Lower leg skin (tissue), 4 donors: ENCODE measurements around the gene RAMP2. TPM values are rescaled to one million over a fixed set of nuclear protein-coding genes. Genes with fewer than 3 reads are reported as not detected.

Experiments used
- DNase-seq, 2 donors: peaks; one replicate each; pipeline ENCODE4 v3.0.0-alpha.2; 2019; ENCODE audit warnings: low spot score in 2 of 2
- H3K4me3 ChIP-seq: fragments of 200-600 bp; sonication (generic); 2 replicates; pipeline ENCODE4 v1.5.1; 2017; ENCODE audit warnings: mild to moderate bottlenecking, low read depth; ENCODE audit not compliant: poor library complexity, severe bottlenecking
- POLR2A ChIP-seq, 2 donors: fragments of 450-650 bp; IDR thresholded peaks; one replicate each; pipeline ENCODE4 v1.6.1; 2016 to 2017; ENCODE audit warnings: antibody characterized with exemption in 2 of 2, mild to moderate bottlenecking in 1 of 2, moderate library complexity in 1 of 2
- WGBS, 2 donors: methylation state at CpG; one replicate each; pipeline ENCODE4 v1.1.5; 2018; 5-methylcytosine and 5-hydroxymethylcytosine counted together
- intact Hi-C: fragments of 100-400 bp; cut with DNase I; formaldehyde crosslinking; loops from one replicate; pipeline ENCODE4 v1.15.0; 2023; ENCODE audit warnings: low total_unique reads
- total RNA-seq, 4 donors: library from RNA; depleted of rRNA; stranded (reverse); fragments of >200 nt; gene quantifications; one replicate each; pipeline ENCODE4 v1.1.0, GENCODE V29; 2016
- TF ChIP-seq, protein P1 (sequence below), 3 donors: fragments of 450-650 bp; IDR thresholded peaks; one replicate each; pipeline ENCODE4 v1.5.1; 2016; ENCODE audit warnings: antibody characterized with exemption in 3 of 3, mild to moderate bottlenecking in 3 of 3, moderate library complexity in 2 of 3

Gene RAMP2
- total RNA-seq, 4 donors from 2014 or later, result 9.6 to 34.2 (median 12.0) TPM

DNA sequence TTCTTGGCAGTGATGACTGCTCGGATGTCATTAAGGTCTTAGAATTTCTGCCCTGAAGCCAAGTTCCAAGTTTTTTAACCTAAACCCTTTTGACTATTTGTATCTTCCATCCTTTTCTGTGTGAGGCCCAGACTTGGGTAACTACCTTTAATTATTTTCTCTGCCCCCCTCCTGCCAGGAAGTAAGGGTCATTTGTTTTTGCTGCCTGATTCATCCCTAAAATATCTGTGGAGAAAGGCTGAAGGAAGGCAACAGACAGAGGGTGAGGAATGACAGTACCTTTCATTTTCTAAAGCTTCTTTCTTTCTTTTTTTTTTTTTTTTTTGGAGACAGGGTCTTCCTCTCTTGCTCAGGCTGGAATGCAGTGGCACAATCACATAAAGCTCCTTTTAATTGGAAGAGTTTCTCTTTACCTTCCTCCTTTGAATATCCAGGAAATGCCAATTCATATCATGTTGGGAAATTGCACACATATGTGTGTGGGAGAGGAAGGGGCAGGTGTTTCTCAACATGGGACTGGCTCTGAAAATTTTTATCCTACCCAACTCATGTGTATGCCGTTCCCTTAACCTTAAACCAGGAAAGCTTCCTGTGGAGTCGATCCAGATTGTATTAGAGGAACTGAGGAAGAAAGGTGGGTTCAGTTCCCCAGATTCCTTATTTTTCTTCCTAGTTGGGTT, 13.2 kb downstream of the RAMP2 start:
- whole genome bisulfite sequencing, 2 donors, result 68 to 72% methylated on average over 3 of the region's 3 CpGs
- intact Hi-C loops, result no loop called here
- TF ChIP-seq, protein P1, sequence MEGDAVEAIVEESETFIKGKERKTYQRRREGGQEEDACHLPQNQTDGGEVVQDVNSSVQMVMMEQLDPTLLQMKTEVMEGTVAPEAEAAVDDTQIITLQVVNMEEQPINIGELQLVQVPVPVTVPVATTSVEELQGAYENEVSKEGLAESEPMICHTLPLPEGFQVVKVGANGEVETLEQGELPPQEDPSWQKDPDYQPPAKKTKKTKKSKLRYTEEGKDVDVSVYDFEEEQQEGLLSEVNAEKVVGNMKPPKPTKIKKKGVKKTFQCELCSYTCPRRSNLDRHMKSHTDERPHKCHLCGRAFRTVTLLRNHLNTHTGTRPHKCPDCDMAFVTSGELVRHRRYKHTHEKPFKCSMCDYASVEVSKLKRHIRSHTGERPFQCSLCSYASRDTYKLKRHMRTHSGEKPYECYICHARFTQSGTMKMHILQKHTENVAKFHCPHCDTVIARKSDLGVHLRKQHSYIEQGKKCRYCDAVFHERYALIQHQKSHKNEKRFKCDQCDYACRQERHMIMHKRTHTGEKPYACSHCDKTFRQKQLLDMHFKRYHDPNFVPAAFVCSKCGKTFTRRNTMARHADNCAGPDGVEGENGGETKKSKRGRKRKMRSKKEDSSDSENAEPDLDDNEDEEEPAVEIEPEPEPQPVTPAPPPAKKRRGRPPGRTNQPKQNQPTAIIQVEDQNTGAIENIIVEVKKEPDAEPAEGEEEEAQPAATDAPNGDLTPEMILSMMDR (IDR thresholded peaks at IDR 0.05), result no peak
- DNase-seq, result no peak
- peak overlapping the region; percentile 53 for H3K4me3 ChIP-seq

DNA sequence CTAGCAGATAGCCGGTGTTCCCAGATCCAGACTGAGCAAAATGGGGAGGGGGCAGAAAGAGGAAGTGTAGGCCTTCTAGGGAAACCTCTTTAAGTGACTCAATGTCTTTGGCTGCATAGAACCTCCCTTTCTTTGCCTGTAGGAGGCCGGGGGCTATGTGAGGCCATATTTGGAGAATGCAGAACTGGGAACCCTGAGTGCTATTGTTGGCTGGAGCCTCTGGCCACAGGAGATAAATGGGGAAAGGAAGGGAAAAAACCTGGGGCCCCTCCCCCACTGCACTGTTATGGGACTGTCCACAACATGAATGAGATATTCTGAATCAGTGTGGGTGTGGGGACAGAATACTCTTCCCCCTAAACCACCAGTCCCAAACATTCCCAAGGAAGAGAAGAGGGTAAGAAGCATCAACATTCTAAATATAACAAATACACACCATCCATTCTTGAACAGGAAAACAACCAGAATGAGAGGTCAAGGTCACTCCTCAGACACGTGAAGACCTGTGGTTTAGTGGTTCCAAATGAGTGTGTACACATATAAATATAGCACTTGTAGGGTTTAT, 14.6 kb downstream of the RAMP2 start:
- 70 to 83% methylated on average over 3 of the region's 3 CpGs for whole genome bisulfite sequencing, 2 donors
- DNase-seq, result no peak
- H3K4me3 ChIP-seq, result no peak overlapping the region
- intact Hi-C loops, result no loop called here
- TF ChIP-seq, protein P1 (IDR thresholded peaks at IDR 0.05), result no peak
- no peak for TF ChIP-seq POLR2A (IDR thresholded peaks at IDR 0.05)

DNA sequence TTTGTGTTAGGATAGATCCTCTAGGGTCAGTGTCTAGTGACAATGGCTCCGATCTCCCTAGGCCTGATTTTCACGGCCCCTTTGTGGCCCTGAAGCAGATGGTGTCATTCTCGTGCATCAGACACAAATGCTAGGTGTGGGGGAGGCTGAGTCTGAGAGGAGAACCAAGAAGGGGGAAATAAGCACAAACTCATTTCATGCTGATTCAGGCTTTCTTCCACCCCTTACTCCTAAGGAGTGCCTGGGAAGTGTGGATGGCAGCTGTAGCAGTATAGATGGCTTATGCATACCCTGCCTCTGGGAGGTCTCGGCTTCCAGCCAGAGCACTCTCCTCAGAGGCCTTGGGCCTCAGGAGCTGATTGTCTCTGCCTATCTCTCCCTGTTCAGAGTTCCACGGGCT, 17.5 kb downstream of the RAMP2 start:
- DNase-seq, result no peak
- H3K4me3 ChIP-seq, result no peak overlapping the region
- intact Hi-C loops, result no loop called here
- WGBS, 2 donors, result 87 to 93% methylated on average over 5 of the region's 5 CpGs
- TF ChIP-seq, protein P1 (IDR thresholded peaks at IDR 0.05), result no peak
- TF ChIP-seq POLR2A (IDR thresholded peaks at IDR 0.05), result no peak

DNA sequence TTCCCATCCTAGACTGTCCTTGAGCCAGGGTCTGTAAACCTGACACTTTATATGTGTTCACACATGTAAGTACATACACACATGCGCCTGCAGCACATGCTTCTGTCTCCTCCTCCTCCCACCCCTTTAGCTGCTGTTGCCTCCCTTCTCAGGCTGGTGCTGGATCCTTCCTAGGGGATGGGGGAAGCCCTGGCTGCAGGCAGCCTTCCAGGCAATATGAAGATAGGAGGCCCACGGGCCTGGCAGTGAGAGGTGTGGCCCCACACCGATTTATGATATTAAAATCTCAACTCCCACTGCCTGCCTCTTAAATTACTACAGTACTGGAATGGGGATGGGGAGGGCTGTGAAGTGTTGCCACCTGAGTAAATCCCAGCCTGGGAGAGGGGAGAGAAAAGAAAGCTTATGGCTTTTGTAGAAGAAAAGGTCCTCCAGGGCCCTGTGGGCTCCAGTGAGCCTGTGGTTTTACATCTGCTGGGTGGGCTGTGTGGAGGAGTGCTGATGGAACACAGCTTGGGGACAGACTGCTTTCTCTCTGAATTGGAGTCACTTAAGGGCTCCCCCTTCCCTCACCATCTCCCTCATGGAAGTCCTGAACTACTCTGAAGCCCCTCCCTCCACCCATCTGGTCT, 18.4 kb downstream of the RAMP2 start:
- DNase-seq, result no peak
- TF ChIP-seq, protein P1 (IDR thresholded peaks at IDR 0.05), result no peak
- intact Hi-C loops, result no loop called here
- 53 to 62% methylated on average over 3 of the region's 3 CpGs for WGBS, 2 donors
- H3K4me3 ChIP-seq, result no peak overlapping the region

DNA sequence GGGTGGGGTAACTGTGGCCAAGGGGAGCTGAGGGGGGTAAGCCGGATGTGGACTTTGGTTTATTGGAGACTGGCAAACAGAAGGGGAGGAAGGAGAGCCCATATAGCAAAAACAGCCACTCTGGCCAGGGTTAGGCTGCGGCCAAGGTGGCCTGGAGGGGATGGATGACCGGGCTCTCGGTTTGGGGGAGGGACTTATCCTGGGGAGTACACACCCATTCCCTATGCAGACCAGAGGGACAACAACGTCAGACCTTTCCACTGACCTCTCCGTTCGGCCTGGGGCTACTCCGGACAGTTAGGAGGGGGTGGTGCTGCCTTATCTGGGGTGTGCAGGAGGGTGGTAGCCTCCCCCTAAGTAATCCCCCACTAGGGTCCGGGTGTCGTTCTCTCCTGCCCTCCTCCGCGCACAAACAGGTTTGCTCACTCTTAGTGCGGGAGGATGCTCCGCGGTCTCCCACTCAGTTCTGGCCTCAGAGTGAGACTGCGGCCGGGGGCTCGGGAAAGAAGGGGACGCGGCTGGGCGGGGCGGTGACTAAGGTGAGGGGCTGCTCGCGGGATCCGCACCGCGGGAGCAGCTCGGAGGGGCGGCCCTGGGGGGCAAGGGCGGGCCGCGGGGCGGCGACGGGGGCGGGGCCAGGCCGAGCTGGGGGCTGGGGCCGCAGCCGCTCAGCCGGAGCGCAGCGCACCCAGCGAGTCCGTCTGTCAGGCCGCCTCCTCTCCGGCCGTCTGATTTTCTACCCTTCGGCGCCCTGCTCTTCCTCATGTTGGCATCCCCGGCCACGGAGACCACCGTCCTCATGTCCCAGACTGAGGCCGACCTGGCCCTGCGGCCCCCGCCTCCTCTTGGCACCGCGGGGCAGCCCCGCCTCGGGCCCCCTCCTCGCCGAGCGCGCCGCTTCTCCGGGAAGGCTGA, 19.2 kb downstream of the RAMP2 start, which contains the start of gene WNK4:
WNK4 (plus strand) TSS at position 675 of the 915 bp plus-strand sequence; CDS start at position 764, 89 bp downstream.
- DNase-seq, result peak in 1 of 2 donors; percentile 82
- H3K4me3 ChIP-seq, result peak within 1 kb of the TSS; percentile 9
- TF ChIP-seq POLR2A (IDR thresholded peaks at IDR 0.05), result no peak
- TF ChIP-seq, protein P1 (IDR thresholded peaks at IDR 0.05), result peak in 1 of 3 donors; percentile 6
- intact Hi-C loops, result no loop called here
- WGBS, 2 donors, result 13 to 15% methylated on average over 45 to 46 of the region's 65 CpGs
